ENCODE measurements around the gene ABLIM3.

The ABLIM3 gene

DNA sequence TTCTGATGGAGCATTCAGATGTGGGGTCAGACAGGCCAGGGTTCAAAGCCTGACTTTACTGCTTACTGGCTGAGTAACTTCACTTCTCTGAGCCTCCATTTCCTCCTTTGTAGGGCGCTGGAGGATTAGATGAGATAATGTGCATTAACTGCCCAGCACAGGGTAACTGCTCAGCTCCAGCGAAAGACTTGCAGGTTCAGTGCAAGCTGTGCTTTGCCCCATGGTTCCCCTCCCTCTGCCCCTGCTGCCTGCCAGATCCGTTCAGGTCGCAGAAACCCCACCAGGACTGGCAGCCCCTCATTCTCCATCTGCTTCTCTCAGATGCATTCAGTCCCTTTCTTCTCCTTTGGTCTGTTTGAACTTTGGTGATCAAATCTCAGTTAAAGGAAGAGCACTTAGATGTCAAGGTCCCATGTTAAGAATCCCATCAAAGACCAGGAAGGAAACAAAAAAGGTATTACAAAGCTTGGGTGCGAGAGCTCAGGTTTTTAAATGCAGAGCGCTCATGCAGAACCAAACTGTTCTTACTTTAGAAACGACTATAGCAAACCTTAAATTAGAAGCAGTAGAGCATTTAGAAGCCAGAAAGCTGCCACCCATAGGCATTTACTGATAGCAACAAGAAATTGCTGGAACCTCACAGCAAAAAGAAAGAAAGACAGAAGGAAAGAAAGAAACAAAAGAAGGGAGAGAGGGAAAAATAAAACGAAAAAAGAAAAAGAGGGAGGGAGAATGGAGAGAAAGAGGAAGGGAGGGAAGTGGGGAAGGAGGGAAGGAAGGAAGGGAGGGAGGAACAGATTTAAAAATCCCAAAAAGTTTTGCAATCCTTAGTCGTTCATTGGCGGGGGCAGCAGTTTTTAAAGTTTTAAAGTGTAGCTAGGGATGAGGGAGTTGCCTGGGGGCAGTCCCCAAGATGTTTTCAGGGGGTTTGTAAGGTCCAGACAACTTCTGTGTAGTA lies 153.9 kb downstream of the ABLIM3 start:
- no peak for DNase-seq (ENCODE audit: low read depth, low spot score)
- in situ Hi-C loops (cut with HindIII; ENCODE audit: low sequenced_read_pairs): no loop called here
- H3K4me3 ChIP-seq (ENCODE audit: low read depth, low read length): no peak overlapping the region
- TF ChIP-seq, protein P1, sequence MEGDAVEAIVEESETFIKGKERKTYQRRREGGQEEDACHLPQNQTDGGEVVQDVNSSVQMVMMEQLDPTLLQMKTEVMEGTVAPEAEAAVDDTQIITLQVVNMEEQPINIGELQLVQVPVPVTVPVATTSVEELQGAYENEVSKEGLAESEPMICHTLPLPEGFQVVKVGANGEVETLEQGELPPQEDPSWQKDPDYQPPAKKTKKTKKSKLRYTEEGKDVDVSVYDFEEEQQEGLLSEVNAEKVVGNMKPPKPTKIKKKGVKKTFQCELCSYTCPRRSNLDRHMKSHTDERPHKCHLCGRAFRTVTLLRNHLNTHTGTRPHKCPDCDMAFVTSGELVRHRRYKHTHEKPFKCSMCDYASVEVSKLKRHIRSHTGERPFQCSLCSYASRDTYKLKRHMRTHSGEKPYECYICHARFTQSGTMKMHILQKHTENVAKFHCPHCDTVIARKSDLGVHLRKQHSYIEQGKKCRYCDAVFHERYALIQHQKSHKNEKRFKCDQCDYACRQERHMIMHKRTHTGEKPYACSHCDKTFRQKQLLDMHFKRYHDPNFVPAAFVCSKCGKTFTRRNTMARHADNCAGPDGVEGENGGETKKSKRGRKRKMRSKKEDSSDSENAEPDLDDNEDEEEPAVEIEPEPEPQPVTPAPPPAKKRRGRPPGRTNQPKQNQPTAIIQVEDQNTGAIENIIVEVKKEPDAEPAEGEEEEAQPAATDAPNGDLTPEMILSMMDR (IDR thresholded peaks at IDR 0.05; ENCODE audit: low read depth, low read length): no peak

DNA sequence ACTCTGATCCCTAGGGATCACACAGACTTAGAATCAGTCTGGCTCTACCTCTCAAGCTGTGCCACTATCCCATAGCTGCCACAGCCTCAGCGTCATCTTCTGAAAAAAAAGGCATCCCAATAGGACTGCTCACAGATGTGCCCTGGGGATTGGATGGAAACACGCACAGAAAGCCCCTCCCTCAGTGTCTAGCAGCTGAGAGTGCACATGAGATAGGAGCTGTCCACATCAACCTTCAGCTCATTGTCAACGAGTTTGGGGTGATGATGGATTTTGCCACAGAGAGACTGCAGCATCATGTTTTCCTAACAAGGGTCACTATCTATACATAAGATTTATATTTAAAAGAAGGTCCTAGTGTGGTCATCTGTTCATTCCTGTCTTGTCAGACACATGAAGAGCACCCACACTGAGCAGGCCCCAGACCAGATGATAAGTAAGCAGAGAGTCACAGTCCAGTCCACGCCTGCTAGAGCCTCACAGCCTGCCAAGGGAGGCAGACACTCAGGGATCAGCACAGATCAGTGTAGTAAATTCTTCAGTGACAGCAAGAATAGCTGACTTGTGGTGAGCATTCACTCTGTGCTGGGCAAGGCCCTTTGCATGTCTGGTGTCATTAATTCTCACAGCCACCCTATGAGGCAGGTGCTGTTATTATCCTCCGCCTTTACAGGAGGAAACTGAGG lies 156.2 kb downstream of the ABLIM3 start:
- H3K4me3 ChIP-seq (ENCODE audit: low read depth, low read length): no peak overlapping the region
- DNase-seq (ENCODE audit: low read depth, low spot score): no peak
- TF ChIP-seq, protein P1 (IDR thresholded peaks at IDR 0.05; ENCODE audit: low read depth, low read length): no peak
- in situ Hi-C loops (cut with HindIII; ENCODE audit: low sequenced_read_pairs): no loop called here

DNA sequence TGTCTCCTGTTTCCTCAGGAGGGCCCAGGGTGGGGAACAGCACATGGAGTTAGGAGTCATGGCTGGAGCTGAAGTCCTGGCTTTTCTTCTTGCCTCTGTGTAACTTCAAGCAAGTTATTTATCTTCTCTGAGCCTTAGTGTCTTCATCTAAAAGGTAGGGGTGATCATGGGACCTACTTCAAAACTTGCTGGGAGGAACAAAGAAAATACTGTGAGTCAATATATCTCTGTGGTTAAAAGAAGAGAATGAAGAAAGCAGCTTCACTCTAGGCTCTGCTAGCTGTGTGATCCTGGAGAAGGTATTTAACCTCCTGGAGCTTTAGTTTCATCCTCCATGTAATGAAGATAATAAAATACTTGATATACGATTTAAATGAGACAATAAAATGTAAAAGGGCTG lies 156.9 kb downstream of the ABLIM3 start:
- in situ Hi-C loops (cut with HindIII; ENCODE audit: low sequenced_read_pairs): no loop called here
- TF ChIP-seq, protein P1 (IDR thresholded peaks at IDR 0.05; ENCODE audit: low read depth, low read length): no peak
- H3K4me3 ChIP-seq (ENCODE audit: low read depth, low read length): no peak overlapping the region
- no peak for DNase-seq (ENCODE audit: low read depth, low spot score)

DNA sequence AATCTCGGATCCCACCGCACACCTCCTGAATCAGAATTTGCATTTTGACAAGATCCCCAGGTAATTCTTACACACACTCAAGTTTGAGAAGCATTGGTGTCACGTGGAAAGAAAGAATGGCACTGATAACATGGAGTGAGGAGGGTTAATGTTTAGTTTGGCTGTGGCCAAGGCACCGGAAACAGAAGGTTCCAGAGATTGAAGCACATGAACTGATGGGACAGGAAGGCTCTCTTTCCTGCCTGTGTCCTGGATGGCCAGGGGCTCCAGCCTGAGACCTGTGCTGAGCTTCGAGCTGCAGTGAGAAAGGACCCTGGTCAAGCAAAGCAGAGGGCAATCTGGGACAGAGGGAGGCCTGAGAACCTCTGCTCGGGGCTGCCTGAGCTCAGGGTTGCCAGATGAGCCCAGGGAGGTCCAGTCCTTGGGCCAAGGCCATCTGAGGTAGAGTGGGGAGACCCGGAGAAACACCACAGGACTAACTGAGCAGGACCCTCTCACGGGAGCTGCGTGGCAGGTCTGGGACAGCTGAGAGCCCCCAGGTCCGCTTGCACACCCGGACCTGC lies 157.6 kb downstream of the ABLIM3 start:
- TF ChIP-seq, protein P1 (IDR thresholded peaks at IDR 0.05; ENCODE audit: low read depth, low read length): no peak
- H3K4me3 ChIP-seq (ENCODE audit: low read depth, low read length): no peak overlapping the region
- DNase-seq (ENCODE audit: low read depth, low spot score): no peak
- in situ Hi-C loops (cut with HindIII; ENCODE audit: low sequenced_read_pairs): no loop called here

DNA sequence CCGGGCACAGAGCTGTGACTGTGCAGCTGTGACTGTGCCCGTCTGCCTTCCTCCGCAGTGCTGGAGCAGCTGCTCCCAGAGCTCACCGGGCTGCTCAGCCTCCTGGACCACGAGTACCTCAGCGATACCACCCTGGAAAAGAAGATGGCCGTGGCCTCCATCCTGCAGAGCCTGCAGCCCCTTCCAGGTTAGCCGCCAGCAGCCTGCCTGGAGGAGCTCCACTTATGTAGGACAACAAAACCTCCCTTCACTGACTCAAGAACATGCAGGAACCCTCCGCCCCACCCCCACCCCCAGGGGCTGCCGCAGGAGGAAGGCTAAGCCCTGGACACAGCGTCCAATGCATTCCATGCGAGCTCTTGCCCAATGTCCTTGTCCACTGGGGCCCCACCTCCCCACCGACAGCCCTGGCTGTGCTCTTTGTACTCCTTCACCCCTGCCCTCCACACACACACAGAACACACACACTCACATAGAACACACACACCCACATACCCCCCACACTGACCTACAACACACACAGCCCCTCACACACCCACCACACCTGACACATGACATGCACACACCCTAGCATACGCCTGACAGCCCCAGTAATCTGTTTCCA lies 158.3 kb downstream of the ABLIM3 start:
- H3K4me3 ChIP-seq (ENCODE audit: low read depth, low read length): no peak overlapping the region
- TF ChIP-seq, protein P1 (IDR thresholded peaks at IDR 0.05; ENCODE audit: low read depth, low read length): no peak
- DNase-seq (ENCODE audit: low read depth, low spot score): no peak
- in situ Hi-C loops (cut with HindIII; ENCODE audit: low sequenced_read_pairs): no loop called here

DNA sequence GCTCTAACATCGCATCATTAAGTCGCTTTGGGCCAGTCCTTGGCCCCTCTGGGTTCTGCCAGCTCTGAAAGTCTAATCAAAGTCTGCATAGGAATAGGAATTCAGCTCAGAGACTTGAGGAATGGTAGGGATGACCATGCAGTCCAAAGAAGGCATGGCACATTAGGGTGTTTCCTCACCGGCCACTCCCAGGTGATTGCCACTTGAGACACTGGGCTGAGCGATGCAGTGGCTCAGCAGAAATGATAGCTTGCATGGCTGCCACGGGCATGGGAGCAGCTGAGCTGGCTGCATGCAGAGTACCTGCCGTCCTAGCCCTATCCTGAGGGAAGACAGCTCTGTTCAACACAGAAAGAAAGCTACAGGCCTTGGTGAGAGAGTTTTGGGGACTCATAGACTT lies 159.1 kb downstream of the ABLIM3 start:
- H3K4me3 ChIP-seq (ENCODE audit: low read depth, low read length): no peak overlapping the region
- DNase-seq (ENCODE audit: low read depth, low spot score): no peak
- TF ChIP-seq, protein P1 (IDR thresholded peaks at IDR 0.05; ENCODE audit: low read depth, low read length): no peak
- in situ Hi-C loops (cut with HindIII; ENCODE audit: low sequenced_read_pairs): no loop called here

Data from astrocyte of the spinal cord (primary cell).